ENCODE results near the gene KCNC3.

The KCNC3 gene

DNA sequence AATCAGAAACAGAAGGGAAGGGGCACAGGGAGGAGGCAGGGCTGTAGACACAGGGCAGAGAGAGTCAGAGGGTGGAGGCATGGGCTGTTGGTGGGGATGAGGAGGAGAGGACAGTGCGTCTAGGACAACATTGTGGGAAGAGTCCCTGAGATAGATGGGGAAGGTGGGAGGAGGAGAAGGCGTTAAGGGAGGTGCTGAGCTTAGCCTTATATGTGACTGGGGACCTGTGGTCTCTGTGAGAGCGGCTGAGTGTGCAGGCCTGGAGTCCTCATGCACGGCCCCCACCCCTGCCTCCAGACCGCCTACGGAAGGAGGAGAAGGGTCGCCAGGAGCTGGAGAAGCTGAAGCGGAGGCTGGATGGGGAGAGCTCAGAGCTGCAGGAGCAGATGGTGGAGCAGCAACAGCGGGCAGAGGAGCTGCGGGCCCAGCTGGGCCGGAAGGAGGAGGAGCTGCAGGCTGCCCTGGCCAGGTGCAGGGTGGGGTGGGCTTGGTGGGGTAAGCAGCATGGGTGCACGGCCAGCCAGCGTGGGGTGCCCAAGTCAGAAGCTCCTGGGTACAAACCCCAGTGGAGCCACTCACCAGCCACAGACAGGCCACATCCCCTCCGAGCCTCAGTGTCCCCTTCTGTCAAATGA is 56.8 kb downstream of the KCNC3 start:
- DNase-seq: no peak

DNA sequence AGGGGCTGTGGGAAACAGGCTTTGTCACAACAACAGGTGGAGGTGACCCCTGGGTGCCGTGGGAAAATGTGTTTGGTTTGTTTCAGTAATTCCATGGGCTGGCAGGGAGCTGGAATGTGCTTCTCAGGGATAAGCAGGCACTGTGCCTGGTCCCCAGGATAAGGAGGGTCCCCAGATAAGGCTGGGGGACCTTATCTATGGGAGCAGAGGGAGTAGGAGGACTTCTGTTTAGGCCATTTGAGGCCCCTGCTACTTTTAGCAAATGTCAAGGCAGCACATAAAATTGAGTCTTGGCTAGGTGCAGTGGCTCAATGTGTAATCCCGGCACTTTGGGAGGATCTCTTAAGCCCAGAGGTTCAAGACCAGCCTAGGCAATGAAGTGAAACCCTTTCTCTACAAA is 59.5 kb downstream of the KCNC3 start:
- DNase-seq: no peak

DNA sequence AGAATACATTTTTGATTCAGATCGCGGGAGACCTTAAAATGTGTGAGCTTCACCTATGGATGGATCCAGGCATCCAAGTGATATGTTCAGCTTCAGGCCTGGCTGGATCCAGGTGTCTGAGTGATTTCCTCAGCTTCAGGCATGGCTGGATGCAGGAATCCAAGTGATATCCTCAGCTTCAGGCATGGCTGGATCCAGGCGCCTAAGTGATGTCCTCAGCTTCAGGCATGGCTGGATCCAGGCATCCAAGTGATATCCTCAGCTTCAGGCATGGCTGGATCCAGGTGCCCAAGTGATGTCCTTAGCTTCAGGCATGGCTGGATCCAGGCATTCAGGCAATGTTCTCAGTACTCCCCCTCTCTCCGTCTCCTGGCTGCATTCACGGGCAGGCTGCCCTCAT is 60.7 kb downstream of the KCNC3 start:
- no peak for DNase-seq

DNA sequence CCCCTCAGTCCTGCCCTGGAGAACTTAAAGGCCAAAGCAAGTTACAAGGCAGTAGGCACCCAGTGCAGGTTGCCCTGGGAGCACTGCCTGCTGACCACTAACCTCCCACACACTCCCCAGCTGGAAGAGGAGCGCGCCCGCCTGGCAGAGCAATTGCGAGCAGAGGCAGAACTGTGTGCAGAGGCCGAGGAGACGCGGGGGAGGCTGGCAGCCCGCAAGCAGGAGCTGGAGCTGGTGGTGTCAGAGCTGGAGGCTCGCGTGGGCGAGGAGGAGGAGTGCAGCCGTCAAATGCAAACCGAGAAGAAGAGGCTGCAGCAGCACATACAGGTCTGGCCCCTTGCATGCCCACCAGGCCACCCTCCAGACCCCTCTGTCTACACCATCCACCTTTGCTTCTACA is 61.1 kb downstream of the KCNC3 start:
- DNase-seq: no peak

DNA sequence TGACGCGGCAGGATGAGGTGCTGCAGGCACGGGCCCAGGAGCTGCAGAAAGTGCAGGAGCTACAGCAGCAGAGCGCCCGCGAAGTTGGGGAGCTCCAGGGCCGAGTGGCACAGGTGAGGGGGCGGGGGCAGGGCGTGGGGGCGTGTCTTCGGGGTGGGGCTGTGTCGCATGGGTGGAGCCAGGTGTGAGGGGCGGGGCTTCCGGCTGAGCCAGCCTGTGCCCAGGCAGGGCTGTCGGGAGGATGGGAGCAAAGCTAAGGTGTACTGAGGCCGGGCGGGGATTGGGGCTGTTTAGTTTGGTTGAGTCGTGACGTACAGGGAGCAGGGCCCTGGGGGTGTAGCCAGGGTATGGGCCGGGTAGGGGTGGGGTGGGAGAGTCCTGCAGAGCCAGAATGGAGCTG is 62.3 kb downstream of the KCNC3 start:
- DNase-seq: no peak

DNA sequence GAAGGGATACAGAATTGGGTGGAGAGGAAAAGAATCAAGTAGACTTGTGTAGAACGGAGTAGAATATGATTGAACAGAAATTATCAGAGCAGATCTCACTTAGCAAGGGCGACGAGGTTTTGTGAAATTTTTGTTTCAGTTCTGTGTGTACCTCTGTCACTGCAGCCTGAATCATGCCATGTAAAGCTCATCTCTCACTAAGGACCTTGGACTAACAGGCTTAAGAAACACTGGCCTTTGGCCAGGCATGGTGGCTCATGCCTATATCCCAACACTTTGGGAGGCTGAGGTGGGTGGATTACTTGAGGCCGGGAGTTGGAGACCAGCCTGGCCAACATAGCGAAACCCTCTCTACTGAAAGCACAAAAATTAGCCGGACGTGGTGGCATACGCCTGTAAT is 63.1 kb downstream of the KCNC3 start:
- no peak for DNase-seq

DNA sequence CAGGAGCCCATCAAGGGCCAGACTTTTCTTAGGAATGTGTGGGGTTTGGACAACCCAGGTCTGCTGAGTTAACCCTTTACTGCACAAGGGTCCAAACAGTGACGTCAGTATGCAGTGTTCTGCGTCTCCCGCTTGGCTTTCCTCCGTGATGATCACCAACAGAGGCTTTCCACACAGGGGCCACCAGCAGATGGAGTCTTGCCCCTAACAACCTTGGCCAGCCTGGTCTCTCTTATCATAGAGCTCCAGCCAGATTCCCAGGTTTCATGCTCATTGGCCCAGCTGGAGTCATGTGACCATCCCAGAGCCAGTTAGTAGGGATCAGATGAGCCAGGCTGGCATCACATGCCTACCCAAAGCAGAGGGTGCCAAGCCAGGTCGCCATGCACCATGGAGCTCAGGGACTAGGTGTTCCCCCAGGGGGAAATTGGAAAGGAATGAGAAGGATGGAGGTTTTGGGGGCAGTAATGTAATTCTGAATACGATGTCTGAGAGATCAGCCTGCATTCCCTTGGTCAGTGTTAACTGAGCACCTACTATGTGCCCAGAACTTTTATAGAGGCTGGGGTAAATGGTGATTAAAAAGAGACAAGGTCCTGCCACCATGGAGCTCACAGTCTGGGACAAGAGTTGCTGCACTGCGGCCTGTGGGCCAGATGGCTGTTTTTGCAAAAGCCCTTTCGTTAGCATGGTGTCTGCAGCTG is 64.5 kb downstream of the KCNC3 start:
- no peak for DNase-seq

DNA sequence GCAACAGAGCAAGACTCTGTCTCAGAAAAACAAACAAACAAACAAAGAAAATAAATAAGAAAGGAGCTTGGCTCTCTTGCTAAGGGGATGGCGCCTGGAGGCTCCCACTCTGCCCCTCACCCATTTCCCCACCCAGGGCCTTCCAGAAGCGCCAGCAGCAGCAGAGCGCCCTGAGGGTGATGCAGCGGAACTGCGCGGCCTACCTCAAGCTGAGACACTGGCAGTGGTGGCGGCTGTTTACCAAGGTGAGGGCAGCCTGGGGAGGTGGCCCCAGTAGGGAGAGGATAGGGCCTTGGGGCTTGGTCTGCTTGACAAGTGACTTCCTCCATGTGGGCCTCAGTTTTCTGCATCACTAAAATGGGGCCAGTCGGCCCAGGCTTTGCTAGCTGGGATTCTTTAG is 66.0 kb downstream of the KCNC3 start:
- DNase-seq: no peak

All from DMS79 (cell line).